Head of caudate nucleus (tissue), 42 donors: ENCODE measurements around the gene ZFAND6.
"Not testable (repeated sequence)": the region's sequence is repeated elsewhere in the genome, so short reads cannot be mapped to it uniquely, and the experiment has no call there.

Source experiments
- DNase-seq, 42 donors: peaks; one replicate each; pipeline versions ENCODE4 v3.0.0 to v3.0.0-alpha.2; 2020 to 2021; ENCODE audit warnings: mixed read lengths in 7 of 42
- intact Hi-C: fragments of 100-400 bp; cut with DNase I; formaldehyde crosslinking; loops from one replicate; pipeline ENCODE4 v1.15.0; 2022

Gene ZFAND6

DNA sequence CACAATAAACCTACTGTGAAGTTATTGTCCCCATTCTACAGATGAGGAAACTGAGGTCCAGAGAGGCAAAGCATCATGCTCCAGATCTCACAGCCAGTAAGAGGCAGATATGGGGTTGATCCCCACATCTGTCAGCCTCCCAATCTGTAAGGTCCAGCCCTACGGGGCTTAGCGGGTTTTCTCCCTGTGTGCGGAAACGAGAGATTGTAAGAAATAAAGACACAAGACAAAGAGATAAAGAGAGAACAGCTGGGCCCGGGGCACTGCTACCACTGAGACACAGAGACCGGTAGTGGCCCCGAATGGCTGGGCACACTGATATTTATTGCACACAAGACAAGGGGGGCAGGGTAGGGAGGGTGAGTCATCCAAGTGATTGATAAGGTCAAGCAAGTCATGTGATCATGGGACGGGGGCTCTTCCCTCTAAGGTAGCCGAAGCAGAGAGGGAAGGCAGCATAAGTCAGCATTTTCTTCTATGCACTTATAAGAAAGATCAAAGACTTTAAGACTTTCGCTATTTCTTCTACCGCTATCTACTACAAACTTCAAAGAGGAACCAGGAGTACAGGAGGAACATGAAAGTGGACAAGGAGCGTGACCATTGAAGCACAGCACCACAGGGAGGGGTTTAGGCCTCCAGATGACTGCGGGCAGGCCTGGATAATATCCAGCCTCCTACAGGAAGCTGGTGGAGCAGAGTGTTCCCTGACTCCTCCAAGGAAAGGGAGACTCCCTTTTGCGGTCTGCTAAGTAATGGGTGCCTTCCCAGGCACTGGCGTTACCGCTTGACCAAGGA lies 96.1 kb downstream of the ZFAND6 start:
- not testable (repeated sequence) for DNase-seq
- intact Hi-C loops = loop anchor here (10.0 kb wide), 1 partner anchor 81 kb away; no protein-coding TSS in a partner anchor

DNA sequence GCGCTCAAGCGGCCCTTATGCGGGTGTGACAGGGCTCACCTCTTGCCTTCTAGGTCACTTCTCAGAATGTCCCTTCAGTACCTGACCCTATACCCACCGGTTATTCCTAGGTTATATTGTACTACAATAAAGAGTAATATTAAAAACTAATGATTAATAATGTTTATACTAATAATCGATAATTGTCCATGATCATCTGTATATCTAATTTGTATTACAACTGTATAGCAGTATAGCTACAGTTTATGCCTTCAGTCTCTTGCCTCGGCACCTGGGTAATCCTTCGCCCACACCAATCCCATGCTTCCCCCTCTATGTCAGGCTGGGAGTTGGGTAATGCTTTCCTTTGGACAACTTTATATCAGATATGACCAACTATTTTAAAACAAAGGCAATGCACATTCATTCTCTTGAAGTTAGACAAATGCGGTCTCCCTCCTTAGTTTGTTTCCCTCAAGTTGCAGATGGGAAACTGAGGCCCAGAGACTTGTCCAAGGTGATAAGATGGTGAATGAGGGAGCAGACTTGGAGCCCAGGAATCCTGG lies 96.8 kb downstream of the ZFAND6 start:
- intact Hi-C loops = loop anchor here (10.0 kb wide), 1 partner anchor 81 kb away; no protein-coding TSS in a partner anchor
- DNase-seq = no peak

DNA sequence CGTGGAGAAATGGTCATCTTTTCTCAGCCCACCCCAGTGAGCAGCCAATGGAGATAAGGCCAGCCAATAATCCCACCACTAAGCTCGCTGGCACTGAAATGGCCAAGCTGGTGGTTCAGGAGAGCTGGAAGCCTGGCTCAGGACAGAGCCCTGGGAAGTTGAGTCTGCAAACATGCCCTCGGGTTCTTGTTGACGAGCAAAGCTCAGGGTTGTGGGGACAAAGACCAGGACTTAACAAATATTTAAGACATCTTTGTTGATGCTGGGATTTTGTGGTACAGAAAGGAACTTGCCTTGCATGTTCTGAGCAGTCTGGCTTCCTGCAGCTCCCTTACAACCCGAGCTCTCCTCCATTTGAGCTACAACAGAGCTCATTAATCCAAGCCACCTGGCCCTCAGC lies 97.7 kb downstream of the ZFAND6 start:
- no peak for DNase-seq
- intact Hi-C loops = loop anchor here (10.0 kb wide), 1 partner anchor 82 kb away; no protein-coding TSS in a partner anchor

- no peak for DNase-seq
- intact Hi-C loops = loop anchor here (10.0 kb wide), 1 partner anchor 84 kb away; no protein-coding TSS in a partner anchor
Observed at GRCh38 chr15:80159301-80159700, 99.8 kb downstream of the ZFAND6 start.

GRCh38 chr15:80159811-80160569 lies 100.5 kb downstream of the ZFAND6 start:
- DNase-seq = no peak
- intact Hi-C loops = loop anchor here (10.0 kb wide), 1 partner anchor 85 kb away; no protein-coding TSS in a partner anchor

- intact Hi-C loops = no loop called here
- DNase-seq = peak in 37 of 42 donors; percentile 11 to 68 (median 43)
Observed at GRCh38 chr15:80160570-80161156, 101.2 kb downstream of the ZFAND6 start.

- intact Hi-C loops = no loop called here
Observed at GRCh38 chr15:80161468-80162016, 102.1 kb downstream of the ZFAND6 start.

GRCh38 chr15:80162059-80162554 lies 102.6 kb downstream of the ZFAND6 start:
- intact Hi-C loops = no loop called here
- no peak for DNase-seq

More at GRCh38 chr15:80161468-80162016, 102.1 kb downstream of the ZFAND6 start:
- no peak for DNase-seq

- peak in 2 of 42 donors; percentile 1 to 4 for DNase-seq
- intact Hi-C loops = no loop called here
Observed at GRCh38 chr15:80163217-80163616, 103.7 kb downstream of the ZFAND6 start.

DNA sequence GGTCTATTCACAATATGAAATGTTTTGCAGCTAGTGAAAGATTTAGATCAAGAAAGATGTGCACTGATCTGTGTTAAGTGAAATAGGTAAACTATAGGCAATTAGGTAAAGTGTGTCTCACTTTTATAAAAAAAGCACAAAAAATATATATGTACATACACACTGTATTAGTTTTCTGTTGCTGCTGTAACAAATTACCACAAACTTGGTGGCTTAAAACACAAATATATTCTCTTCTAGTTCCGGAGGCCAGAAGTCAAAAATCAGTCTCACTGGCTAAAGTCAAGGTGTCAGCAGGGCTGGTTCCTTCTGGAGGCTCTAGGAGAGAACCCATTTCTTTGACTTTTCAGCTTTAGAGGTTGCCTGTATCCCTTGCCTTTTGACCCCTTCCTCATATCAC lies 104.4 kb downstream of the ZFAND6 start:
- DNase-seq = no peak
- intact Hi-C loops = no loop called here

- DNase-seq = no peak
- intact Hi-C loops = no loop called here
Observed at GRCh38 chr15:80167936-80168335, 108.5 kb downstream of the ZFAND6 start.

DNA sequence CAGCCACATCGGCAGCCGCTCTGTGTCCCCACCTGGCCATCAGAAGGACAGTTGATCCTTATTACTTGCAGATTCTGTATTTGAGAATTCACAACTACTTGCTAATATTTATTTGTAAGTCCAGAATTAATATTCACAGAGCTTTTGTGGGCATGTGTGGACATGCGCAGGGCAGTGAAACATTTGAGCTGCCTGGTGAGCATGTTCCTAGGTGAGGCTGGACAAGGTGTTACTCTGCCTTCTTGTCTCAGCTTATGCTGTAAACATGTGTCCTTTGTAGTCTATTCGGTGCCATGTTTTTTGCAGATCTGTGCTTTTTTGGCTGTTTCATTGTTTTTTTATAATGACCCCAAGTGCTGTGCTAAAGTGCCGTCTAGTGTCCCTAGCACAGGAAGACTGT lies 108.9 kb downstream of the ZFAND6 start:
- intact Hi-C loops = no loop called here
- no peak for DNase-seq

GRCh38 chr15:80169768-80170357 lies 110.4 kb downstream of the ZFAND6 start:
- intact Hi-C loops = no loop called here
- no peak for DNase-seq

GRCh38 chr15:80170596-80170995 lies 111.1 kb downstream of the ZFAND6 start:
- intact Hi-C loops = no loop called here
- no peak for DNase-seq

DNA sequence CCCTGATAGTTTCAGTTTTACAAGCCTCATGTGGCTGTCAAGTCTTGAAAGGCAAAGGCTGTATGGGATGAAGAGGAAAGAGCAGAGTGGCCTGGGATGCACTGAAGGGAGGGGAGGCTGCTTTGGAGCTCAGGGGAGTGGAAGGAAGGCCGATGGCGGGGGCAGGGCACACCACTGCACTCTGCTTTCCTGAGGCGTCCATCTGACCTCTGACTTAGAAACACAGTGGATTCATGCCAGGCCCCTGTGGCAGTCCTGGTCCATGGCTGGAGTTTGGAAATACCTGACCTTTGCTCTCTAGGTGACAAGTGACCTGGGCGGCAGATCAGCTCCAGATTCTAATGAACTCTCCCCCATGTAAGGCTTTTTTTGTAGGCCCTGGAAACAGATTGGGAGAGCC lies 112.3 kb downstream of the ZFAND6 start:
- DNase-seq = no peak
- intact Hi-C loops = no loop called here

DNA sequence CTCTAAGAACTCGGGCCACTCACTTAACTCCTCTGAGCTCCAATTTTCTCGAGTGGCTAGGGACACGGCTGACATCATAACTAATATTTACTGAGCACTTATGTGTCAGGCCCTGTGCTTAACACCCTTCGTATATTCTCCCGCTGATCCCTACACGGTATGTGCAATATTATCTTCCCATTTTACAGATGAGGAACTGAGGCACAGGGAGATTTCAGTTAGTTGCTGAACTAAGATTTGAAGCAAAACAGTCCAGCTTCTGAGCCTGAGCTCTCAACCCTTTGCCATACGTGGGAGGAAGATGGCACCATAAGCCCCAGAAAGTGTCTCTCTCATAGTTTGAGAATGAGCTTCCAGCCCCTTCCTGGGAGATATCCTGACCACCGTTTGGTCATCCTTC lies 112.9 kb downstream of the ZFAND6 start:
- intact Hi-C loops = no loop called here
- no peak for DNase-seq

- intact Hi-C loops = no loop called here
- peak; percentile 24 to 81 (median 61) for DNase-seq
Observed at GRCh38 chr15:80173022-80173759, 113.7 kb downstream of the ZFAND6 start.
